ENCODE results near the gene SLC44A1.

DNA sequence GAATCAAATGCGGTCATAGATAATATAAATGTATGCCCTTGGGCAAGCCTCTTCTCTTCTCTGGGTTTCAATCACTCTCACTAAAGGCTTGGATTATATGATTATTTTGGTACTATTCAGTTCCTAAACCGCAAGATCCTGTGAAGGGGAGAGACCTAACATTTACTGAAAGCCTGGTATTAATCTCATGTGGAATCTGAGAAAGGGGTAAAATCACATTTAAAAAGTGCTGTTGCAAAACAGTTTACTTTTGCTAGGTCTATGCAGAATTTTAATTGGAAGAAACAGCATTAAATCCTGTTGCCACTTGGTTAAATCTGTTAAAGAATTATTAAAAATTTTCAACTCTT, 50.7 kb downstream of the SLC44A1 start:
- TF ChIP-seq SP1 (IDR thresholded peaks at IDR 0.05) (no peak), SUZ12 (IDR thresholded peaks at IDR 0.05) (no peak), FOXM1 (IDR thresholded peaks at IDR 0.05; ENCODE audit: borderline replicate concordance) (no peak), HDGF (IDR thresholded peaks at IDR 0.05; ENCODE audit: borderline replicate concordance) (no peak), ARNT (IDR thresholded peaks at IDR 0.05) (no peak), FOXA1 (IDR thresholded peaks at IDR 0.05) (no peak), L3MBTL2 (conservative IDR thresholded peaks at IDR 0.05) (no peak), ZNF384 (IDR thresholded peaks at IDR 0.05) (no peak), FOXK2 (IDR thresholded peaks at IDR 0.05) (no peak), TARDBP (IDR thresholded peaks at IDR 0.05) (no peak), LEF1 (IDR thresholded peaks at IDR 0.05; ENCODE audit: borderline replicate concordance) (no peak), ELF4 (IDR thresholded peaks at IDR 0.05) (no peak)
